ENCODE measurements around the gene HAPLN2.
A peak's percentile ranks its signal among the peaks of the same experiment; 100 is the strongest.

HAPLN2 gene

GRCh38 chr1:156645056-156645455 is 25.8 kb downstream of the HAPLN2 start:
- no peak for DNase-seq (ENCODE audit: low read depth in 2 of 2)

GRCh38 chr1:156645666-156646065 is 26.5 kb downstream of the HAPLN2 start:
- no peak for DNase-seq (ENCODE audit: low read depth in 2 of 2)

- DNase-seq (ENCODE audit: low read depth in 2 of 2) = no peak
Observed at GRCh38 chr1:156646738-156647211, 27.6 kb downstream of the HAPLN2 start.

- DNase-seq (ENCODE audit: low read depth in 2 of 2) = no peak
Observed at GRCh38 chr1:156647351-156647750, 28.1 kb downstream of the HAPLN2 start.

GRCh38 chr1:156648496-156648895 is 29.3 kb downstream of the HAPLN2 start:
- DNase-seq (ENCODE audit: low read depth in 2 of 2) = no peak

- DNase-seq (ENCODE audit: low read depth in 2 of 2) = no peak
Observed at GRCh38 chr1:156648951-156649350, 29.7 kb downstream of the HAPLN2 start.

GRCh38 chr1:156652131-156652991 is 33.1 kb downstream of the HAPLN2 start:
- no peak for DNase-seq (ENCODE audit: low read depth in 2 of 2)

GRCh38 chr1:156652992-156653355 is 33.8 kb downstream of the HAPLN2 start:
- no peak for DNase-seq (ENCODE audit: low read depth in 2 of 2)

GRCh38 chr1:156654700-156655099 is 35.5 kb downstream of the HAPLN2 start:
- DNase-seq (ENCODE audit: low read depth in 2 of 2) = no peak

- no peak for DNase-seq (ENCODE audit: low read depth in 2 of 2)
Observed at GRCh38 chr1:156655151-156655903, 36.1 kb downstream of the HAPLN2 start.

- DNase-seq (ENCODE audit: low read depth in 2 of 2) = no peak
Observed at GRCh38 chr1:156655904-156656516, 36.8 kb downstream of the HAPLN2 start.

- DNase-seq (ENCODE audit: low read depth in 2 of 2) = peak; percentile 61 to 72
Observed at GRCh38 chr1:156656806-156657740, 37.9 kb downstream of the HAPLN2 start.

GRCh38 chr1:156657741-156658319 is 38.6 kb downstream of the HAPLN2 start:
- DNase-seq (ENCODE audit: low read depth in 2 of 2) = no peak

GRCh38 chr1:156658496-156658895 is 39.3 kb downstream of the HAPLN2 start:
- DNase-seq (ENCODE audit: low read depth in 2 of 2) = no peak

- DNase-seq (ENCODE audit: low read depth in 2 of 2) = no peak
Observed at GRCh38 chr1:156658945-156659574, 39.8 kb downstream of the HAPLN2 start.

GRCh38 chr1:156659661-156659987 is 40.4 kb downstream of the HAPLN2 start:
- no peak for DNase-seq (ENCODE audit: low read depth in 2 of 2)

GRCh38 chr1:156659988-156660751 is 41.0 kb downstream of the HAPLN2 start:
- DNase-seq (ENCODE audit: low read depth in 2 of 2) = peak; percentile 95 to 97

- DNase-seq (ENCODE audit: low read depth in 2 of 2) = no peak
Observed at GRCh38 chr1:156660752-156661112, 41.5 kb downstream of the HAPLN2 start.

- DNase-seq (ENCODE audit: low read depth in 2 of 2) = no peak
Observed at GRCh38 chr1:156662005-156662799, 43.0 kb downstream of the HAPLN2 start.

All from stimulated activated CD4-positive, alpha-beta T cell treated with anti-CD3 and anti-CD28 coated beads, Interleukin-4, amount 100 ng/mL, for 48 hours (primary cell).